ENCODE results near the gene SOAT2. TPM values are rescaled to one million over a fixed set of nuclear protein-coding genes. Genes with fewer than 3 reads are reported as not detected.

The SOAT2 gene
- total and polyA plus RNA-seq, 2 donors (not counting 1 experiment from before 2014, with no cell fraction given), result under 0.01 TPM; not detected in 1

DNA sequence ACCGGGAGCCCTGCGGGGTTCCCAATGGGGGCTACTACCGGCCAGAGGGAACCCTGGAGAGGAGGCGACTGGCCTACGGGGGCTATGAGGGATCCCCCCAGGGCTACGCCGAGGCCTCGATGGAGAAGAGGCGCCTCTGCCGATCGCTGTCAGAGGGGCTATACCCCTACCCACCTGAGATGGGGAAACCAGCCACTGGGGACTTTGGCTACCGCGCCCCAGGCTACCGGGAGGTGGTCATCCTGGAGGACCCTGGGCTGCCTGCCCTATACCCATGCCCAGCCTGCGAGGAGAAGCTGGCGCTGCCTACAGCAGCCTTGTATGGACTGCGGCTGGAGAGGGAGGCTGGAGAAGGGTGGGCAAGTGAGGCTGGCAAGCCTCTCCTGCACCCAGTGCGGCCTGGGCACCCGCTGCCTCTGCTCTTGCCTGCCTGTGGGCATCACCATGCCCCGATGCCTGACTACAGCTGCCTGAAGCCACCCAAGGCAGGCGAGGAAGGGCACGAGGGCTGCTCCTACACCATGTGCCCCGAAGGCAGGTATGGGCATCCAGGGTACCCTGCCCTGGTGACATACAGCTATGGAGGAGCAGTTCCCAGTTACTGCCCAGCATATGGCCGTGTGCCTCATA lies 43.7 kb upstream of the SOAT2 start:
- no peak for DNase-seq (ENCODE audit: low read depth in 2 of 2)
- H4K20me1 ChIP-seq (ENCODE audit: control insufficient read depth, extremely low read depth, insufficient read depth, low read length), result no peaks in the 10 kb centered on the region

DNA sequence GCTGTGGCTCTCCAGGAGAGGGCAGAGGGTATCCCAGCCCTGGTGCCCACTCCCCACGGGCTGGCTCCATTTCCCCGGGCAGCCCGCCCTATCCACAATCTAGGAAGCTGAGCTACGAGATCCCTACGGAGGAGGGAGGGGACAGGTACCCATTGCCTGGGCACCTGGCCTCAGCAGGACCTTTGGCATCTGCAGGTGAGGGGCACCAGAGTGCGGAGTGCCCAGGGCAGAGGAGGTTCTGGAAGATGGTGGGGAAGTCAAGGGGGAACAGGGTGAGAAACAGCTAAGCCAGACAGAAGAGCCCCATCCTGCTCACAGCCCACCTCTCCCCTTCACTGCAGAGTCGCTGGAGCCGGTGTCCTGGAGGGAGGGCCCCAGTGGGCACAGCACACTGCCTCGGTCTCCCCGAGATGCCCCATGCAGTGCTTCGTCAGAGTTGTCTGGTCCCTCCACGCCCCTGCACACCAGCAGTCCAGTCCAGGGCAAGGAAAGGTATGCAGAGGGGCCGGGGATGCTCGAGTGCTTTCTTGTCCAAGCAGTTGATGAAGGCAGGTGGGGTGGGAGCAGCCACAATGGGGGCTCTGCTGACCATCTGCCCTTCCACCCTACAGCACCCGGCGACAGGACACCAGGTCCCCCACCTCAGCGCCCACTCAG lies 43.1 kb upstream of the SOAT2 start:
- Histone ChIP-seq H3K9ac (ENCODE audit: insufficient read depth, low read length) (no peak overlapping the region), H3K9me3 (ENCODE audit: control insufficient read depth, insufficient read depth, low read depth, low read length) (no peaks in the 10 kb centered on the region), H3K79me2 (ENCODE audit: control insufficient read depth, insufficient read depth, low read length) (no peaks in the 10 kb centered on the region), H3K36me3 (ENCODE audit: control insufficient read depth, insufficient read depth, low read length) (peaks cover 57% of the 10 kb centered on the region), H3K4me2 (ENCODE audit: extremely low read depth, insufficient read depth, low read length) (no peak overlapping the region), H3K4me1 (ENCODE audit: control insufficient read depth, extremely low read depth, insufficient read depth, low read length) (peaks cover 41% of the 10 kb centered on the region), H2AFZ (ENCODE audit: low read length) (no peak overlapping the region), H3K27ac (ENCODE audit: insufficient read depth, low read length) (no peak overlapping the region), H4K20me1 (ENCODE audit: control insufficient read depth, extremely low read depth, insufficient read depth, low read length) (no peaks in the 10 kb centered on the region), H3K27me3 (ENCODE audit: control insufficient read depth, insufficient read depth, low read length) (no peaks in the 10 kb centered on the region), H3K4me3 (replicated peaks in 1 of 4; ENCODE audit: control extremely low read depth in 1 of 4, insufficient read depth in 1 of 4, low read depth in 3 of 4, low read length in 4 of 4) (no peak overlapping the region)
- no peak for DNase-seq (ENCODE audit: low read depth in 2 of 2)
- no peak for TF ChIP-seq EZH2 (IDR thresholded peaks at IDR 0.05; ENCODE audit: low read length, missing control alignments)
- TF ChIP-seq, protein P1, sequence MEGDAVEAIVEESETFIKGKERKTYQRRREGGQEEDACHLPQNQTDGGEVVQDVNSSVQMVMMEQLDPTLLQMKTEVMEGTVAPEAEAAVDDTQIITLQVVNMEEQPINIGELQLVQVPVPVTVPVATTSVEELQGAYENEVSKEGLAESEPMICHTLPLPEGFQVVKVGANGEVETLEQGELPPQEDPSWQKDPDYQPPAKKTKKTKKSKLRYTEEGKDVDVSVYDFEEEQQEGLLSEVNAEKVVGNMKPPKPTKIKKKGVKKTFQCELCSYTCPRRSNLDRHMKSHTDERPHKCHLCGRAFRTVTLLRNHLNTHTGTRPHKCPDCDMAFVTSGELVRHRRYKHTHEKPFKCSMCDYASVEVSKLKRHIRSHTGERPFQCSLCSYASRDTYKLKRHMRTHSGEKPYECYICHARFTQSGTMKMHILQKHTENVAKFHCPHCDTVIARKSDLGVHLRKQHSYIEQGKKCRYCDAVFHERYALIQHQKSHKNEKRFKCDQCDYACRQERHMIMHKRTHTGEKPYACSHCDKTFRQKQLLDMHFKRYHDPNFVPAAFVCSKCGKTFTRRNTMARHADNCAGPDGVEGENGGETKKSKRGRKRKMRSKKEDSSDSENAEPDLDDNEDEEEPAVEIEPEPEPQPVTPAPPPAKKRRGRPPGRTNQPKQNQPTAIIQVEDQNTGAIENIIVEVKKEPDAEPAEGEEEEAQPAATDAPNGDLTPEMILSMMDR (conservative IDR thresholded peaks at IDR 0.05 in 1 of 2, IDR thresholded peaks at IDR 0.05 in 1 of 2; ENCODE audit: low read depth in 1 of 2, low read length in 2 of 2), result no peak

More for the DNA sequence above, 43.7 kb upstream of the SOAT2 start:
- H3K36me3 ChIP-seq (ENCODE audit: control insufficient read depth, insufficient read depth, low read length), result peaks cover 55% of the 10 kb centered on the region
- no peaks in the 10 kb centered on the region for H3K27me3 ChIP-seq (ENCODE audit: control insufficient read depth, insufficient read depth, low read length)
- no peaks in the 10 kb centered on the region for H3K79me2 ChIP-seq (ENCODE audit: control insufficient read depth, insufficient read depth, low read length)
- H3K9ac ChIP-seq (ENCODE audit: insufficient read depth, low read length), result no peak overlapping the region
- H3K4me2 ChIP-seq (ENCODE audit: extremely low read depth, insufficient read depth, low read length), result no peak overlapping the region
- H3K27ac ChIP-seq (ENCODE audit: insufficient read depth, low read length), result no peak overlapping the region
- H3K4me1 ChIP-seq (ENCODE audit: control insufficient read depth, extremely low read depth, insufficient read depth, low read length), result peaks cover 35% of the 10 kb centered on the region
- no peak overlapping the region for H3K4me3 ChIP-seq (replicated peaks in 1 of 4; ENCODE audit: control extremely low read depth in 1 of 4, insufficient read depth in 1 of 4, low read depth in 3 of 4, low read length in 4 of 4)
- H3K9me3 ChIP-seq (ENCODE audit: control insufficient read depth, insufficient read depth, low read depth, low read length), result no peaks in the 10 kb centered on the region
- no peak overlapping the region for H2AFZ ChIP-seq (ENCODE audit: low read length)
- TF ChIP-seq, protein P1 (conservative IDR thresholded peaks at IDR 0.05 in 1 of 2, IDR thresholded peaks at IDR 0.05 in 1 of 2; ENCODE audit: low read depth in 1 of 2, low read length in 2 of 2), result no peak
- no peak for TF ChIP-seq EZH2 (IDR thresholded peaks at IDR 0.05; ENCODE audit: low read length, missing control alignments)

DNA sequence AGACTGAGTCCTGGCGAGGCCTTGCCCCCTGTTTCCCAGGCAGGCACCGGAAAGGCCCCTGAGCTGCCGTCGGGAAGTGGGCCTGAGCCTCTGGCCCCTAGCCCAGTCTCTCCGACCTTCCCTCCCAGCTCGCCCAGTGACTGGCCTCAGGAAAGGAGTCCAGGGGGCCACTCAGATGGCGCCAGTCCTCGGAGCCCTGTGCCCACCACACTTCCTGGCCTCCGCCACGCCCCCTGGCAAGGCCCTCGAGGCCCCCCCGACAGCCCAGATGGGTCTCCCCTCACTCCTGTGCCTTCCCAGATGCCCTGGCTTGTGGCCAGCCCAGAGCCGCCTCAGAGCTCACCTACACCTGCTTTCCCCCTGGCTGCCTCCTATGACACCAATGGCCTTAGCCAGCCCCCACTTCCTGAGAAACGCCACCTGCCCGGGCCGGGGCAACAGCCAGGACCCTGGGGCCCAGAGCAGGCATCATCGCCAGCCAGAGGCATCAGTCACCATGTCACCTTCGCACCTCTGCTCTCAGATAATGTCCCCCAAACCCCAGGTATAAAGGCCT lies 42.5 kb upstream of the SOAT2 start:
- DNase-seq (ENCODE audit: low read depth in 2 of 2), result no peak
- Histone ChIP-seq H3K4me2 (ENCODE audit: extremely low read depth, insufficient read depth, low read length) (no peak overlapping the region), H3K27ac (ENCODE audit: insufficient read depth, low read length) (no peak overlapping the region), H3K9ac (ENCODE audit: insufficient read depth, low read length) (no peak overlapping the region), H2AFZ (ENCODE audit: low read length) (no peak overlapping the region), H3K36me3 (ENCODE audit: control insufficient read depth, insufficient read depth, low read length) (peaks cover 52% of the 10 kb centered on the region), H3K4me3 (replicated peaks in 1 of 4; ENCODE audit: control extremely low read depth in 1 of 4, insufficient read depth in 1 of 4, low read depth in 3 of 4, low read length in 4 of 4) (no peak overlapping the region), H3K27me3 (ENCODE audit: control insufficient read depth, insufficient read depth, low read length) (no peaks in the 10 kb centered on the region), H3K79me2 (ENCODE audit: control insufficient read depth, insufficient read depth, low read length) (no peaks in the 10 kb centered on the region), H4K20me1 (ENCODE audit: control insufficient read depth, extremely low read depth, insufficient read depth, low read length) (no peaks in the 10 kb centered on the region), H3K4me1 (ENCODE audit: control insufficient read depth, extremely low read depth, insufficient read depth, low read length) (peaks cover 45% of the 10 kb centered on the region), H3K9me3 (ENCODE audit: control insufficient read depth, insufficient read depth, low read depth, low read length) (no peaks in the 10 kb centered on the region)
- TF ChIP-seq EZH2 (IDR thresholded peaks at IDR 0.05; ENCODE audit: low read length, missing control alignments), result no peak
- TF ChIP-seq, protein P1 (conservative IDR thresholded peaks at IDR 0.05 in 1 of 2, IDR thresholded peaks at IDR 0.05 in 1 of 2; ENCODE audit: low read depth in 1 of 2, low read length in 2 of 2), result no peak
